ENCODE measurements around the gene MCMBP.
"Not testable (repeated sequence)": the region's sequence is repeated elsewhere in the genome, so short reads cannot be mapped to it uniquely, and the experiment has no call there.

The MCMBP gene, protein sequence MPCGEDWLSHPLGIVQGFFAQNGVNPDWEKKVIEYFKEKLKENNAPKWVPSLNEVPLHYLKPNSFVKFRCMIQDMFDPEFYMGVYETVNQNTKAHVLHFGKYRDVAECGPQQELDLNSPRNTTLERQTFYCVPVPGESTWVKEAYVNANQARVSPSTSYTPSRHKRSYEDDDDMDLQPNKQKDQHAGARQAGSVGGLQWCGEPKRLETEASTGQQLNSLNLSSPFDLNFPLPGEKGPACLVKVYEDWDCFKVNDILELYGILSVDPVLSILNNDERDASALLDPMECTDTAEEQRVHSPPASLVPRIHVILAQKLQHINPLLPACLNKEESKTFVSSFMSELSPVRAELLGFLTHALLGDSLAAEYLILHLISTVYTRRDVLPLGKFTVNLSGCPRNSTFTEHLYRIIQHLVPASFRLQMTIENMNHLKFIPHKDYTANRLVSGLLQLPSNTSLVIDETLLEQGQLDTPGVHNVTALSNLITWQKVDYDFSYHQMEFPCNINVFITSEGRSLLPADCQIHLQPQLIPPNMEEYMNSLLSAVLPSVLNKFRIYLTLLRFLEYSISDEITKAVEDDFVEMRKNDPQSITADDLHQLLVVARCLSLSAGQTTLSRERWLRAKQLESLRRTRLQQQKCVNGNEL

DNA sequence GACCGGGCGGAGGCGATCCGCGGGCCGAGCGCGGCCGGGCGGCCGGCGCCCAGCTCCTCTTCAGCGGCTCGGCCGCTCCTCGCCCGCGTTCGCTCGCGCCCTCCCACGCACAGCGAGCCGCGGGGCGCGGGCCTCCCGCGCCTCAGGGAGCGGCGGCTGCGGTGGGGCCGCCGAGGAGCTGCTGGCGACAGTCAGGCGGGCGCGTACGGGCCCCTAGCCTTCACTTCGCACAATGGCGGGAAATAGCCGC is at the start of gene MCMBP:
Gene MCMBP, minus strand, starts transcription at position 234 of the 250 bp plus-strand sequence. CDS start 259 bp downstream, outside the sequence.
- no peak for DNase-seq (ENCODE audit: low spot score)

DNA sequence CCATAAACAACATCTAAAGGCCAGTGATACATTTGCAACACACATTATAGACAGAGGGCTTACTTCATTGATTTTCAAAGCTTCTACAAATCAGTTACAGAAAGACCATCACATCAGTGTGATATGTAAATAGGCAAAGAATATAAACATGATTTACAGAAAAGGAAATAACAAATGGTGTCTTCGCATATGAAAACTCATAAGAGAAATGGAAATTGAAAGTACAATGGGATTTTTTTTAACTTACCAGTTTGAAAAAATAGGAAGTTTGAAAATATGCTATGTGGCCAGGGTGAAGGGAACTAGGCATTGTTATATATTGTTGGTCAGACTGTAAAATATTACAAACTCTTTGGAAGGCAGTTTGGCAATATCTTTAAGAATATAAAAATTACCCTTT is 47.2 kb upstream of the MCMBP start:
- no peak for DNase-seq (ENCODE audit: low spot score)

DNA sequence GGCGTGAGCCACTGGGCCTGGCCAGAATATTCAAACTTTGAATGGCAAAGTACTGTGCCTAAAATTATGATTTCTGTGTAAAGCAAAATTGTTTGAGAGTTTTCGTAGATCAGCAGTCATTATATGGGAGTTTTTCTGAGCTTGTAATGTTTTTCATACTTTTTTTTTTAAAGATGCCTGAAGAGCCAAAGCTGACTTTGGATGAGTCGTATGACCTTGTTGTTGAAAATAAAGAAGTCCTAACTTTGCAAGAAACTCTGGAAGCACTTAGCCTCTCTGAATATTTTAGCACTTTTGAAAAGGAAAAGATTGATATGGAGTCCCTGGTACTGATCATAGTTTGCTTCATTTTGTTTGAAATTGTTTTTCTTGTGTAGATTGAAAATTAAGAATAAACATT is 46.6 kb upstream of the MCMBP start:
- DNase-seq (ENCODE audit: low spot score) = no peak

DNA sequence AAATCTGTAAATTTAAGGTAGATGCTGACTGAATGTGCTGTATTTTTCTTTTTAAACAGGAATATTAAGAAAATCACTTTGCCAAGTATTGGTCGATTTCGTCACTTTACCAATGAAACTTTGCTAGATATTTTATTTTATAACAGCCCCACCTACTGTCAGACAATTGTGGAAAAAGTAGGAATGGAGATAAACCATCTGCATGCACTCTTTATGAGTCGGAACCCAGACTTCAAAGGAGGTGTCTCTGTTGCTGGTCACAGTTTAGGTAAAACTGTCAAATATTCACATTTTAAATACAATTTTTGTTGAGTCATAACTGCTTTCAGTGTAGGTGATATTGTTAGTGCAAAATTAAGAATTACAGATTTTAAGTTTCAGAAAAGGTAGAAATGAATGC is 45.1 kb upstream of the MCMBP start:
- no peak for DNase-seq (ENCODE audit: low spot score)

DNA sequence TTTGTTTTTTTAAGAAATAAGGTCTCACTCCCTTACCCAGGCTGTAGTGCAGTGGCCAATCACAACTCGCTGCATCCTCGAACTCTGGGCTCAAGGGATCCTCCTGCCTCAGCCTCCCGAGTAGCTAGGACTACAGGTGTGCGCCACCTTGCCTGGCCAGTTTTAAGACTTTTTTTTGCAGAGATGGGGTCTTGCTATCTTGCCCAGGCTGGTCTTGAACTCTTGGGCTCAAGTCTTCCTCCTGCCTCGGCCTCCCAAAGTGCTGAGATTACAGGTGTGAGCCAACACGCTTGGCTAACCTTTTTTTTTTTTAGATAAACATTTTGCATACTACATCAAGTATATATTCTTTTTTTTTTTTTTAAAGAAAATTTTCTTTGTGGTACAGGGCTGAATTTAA is 38.0 kb upstream of the MCMBP start:
- DNase-seq (ENCODE audit: low spot score) = no peak

DNA sequence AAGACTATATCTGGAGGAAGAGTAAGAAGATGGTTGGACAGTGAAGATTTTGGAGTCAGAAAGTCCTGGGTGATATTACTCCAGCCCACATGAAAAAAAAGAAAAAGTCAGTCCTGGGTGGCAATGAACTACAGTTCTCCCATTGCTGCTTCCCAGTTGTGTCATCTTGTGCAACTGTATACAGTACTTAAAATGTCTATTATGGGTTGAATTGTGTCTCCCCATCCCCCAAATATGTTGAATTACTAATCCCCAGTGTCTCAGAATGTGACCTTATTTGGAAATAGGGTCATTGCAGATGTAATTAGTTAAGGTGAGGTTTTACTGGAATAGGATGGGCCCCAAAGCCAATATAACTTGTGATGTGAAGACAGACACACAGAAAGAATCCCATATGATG is 35.5 kb upstream of the MCMBP start:
- DNase-seq (ENCODE audit: low spot score) = no peak

DNA sequence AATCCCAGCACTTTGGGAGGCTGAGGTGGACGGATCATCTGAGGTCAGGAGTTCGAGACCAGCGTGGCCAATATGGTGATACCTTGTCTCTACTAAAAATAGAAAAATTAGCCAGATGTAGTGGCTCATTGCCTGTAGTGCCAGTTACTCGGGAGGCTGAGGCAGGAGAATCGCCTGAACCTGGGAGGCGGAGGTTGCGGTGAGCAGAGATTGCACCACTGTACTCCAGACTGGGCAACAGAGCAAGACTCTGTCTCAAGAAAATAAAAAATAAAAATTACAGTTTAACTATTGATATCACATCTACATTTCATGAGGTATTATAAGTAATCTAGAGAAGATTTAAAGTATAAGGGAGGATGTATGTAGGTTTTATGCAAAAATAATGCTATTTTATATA is 35.1 kb upstream of the MCMBP start:
- DNase-seq (ENCODE audit: low spot score) = not testable (repeated sequence)

DNA sequence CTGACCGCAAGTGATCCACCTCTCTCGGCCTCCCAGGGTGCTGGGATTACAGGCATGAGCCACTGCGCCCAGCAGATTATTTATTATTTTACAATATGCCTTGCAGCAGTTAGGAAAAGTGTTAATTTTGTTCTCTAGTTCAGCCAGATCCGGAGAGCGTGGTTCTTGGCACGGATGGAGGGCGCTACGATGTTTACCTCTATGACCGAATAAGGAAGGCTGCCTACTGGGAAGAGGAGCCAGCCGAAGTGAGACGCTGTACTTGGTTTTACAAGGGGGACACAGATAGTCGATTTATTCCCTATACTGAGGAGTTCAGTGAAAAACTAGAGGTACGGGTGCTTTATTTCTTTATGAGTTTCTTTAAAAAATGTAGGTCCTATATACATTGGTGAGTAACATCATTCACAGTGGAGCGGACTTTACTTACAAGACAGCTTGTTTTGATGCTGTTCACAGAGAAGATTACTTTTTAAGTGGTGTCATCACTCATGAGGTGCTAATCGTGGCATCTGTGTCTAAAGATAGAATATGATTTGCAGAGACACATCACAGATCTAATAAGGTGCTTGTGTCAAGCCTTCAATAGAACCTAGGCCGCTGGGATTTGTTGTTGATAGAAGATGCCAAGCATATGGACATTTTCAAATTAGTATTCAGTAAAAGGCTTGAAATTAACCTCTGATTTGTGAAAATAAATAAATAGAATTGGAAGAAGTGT is 31.5 kb upstream of the MCMBP start:
- no peak for DNase-seq (ENCODE audit: low spot score)

DNA sequence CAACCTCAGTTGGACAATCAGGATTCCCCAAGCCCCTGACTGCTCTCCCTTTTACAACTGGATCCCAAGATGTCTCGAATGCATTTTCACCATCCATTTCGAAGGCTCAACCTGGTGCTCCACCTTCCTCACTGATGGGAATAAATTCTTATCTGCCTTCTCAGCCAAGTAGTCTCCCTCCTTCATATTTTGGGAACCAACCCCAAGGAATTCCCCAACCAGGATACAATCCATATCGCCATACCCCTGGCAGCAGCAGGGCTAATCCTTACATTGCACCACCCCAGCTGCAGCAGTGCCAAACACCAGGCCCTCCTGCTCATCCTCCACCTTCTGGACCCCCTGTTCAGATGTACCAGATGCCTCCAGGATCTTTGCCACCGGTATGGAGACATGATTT is 25.9 kb upstream of the MCMBP start:
- DNase-seq (ENCODE audit: low spot score) = no peak

DNA sequence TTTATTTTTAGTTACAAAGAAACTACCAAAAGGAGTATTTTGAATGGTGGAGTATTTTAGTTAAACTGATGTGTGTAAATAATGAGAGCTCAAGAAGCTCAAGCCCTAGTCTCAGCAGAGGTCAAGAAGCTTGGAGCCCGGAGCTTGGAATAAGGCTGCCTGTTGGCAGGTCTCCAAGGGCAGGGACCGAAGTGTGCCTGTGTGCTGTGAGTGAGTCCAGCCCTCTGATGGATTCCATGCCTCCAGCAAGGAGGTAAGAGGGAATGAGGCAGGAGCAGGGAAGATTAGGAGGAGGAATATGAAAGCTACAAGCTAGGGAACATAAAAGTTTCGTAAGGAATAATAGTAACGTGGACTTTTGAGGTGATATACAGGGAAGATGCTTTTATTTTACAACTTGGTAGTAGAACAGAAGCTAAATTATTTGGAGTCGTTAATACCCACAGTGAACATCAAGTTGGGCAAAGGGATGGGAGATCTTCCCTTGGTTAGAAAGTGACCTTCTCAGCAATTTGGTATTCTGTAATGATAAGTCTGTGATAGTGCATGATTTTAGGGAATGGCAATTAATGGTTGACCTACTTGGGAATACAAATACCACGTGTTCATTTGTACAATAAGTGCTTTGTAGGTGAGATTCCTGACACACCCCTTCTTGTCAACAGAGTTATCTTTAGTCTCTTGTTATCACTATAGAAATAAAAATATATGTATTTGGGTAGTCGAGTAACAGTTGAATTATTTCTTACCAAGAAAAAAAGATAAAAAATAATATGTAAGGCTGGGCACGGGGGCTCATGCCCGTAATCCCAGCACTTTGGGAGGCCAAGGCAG is 24.5 kb upstream of the MCMBP start:
- DNase-seq (ENCODE audit: low spot score) = peak; percentile 31

DNA sequence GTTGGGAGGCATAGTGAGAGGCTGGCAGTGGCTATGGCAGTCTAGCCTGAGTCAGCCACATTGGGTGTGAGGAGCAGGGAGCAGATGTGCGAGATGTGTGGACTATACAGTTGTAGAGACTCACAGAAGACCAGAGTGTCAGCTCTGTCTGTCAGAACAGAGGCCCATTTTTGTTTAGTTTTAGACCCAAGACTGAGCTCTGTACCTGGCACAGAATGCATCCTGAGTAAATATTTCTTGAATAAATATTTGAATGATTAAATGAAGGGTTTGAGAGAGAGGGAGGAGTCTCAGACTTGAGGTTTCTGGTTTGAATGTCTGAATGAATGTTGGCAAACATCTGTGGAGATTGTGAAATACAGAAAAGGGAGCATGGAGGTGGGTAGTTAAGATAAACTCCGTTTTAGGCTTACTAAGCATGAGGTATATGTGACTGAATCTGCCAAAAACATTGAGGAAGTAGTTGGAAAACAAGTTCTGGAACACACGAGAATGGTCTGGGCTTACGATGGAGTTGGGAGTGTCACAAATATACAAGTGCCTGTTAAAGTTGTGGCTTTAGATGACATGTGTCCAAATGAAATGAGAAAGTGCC is 23.5 kb upstream of the MCMBP start:
- DNase-seq (ENCODE audit: low spot score) = peak; percentile 40

DNA sequence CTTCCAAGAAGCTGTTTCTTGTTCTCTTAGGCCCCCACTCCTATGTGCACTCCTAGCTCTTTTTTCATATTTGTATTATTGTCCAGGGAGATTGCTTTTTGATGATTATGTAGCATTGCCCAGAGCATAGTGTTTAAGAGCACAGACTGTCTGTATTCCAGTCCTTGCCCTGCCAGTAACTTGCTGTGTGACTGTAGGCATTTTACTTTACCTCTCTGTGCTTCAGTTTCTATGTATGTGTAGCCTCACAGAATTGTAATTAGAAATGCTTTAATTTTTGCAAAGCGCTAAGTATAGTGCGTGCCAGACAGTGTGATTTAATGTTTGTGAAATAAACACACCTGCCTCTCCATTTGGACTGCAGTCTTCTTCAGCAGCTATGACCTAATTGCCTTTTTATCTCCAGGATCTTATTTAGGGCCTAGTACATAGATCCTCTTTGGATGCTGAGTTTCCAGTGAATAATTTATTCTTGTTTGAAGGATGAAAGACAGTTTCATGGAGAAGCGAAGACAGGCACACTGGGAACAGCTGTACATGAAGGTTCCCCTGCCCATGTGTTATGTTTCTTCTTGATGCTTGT is 21.3 kb upstream of the MCMBP start:
- DNase-seq (ENCODE audit: low spot score) = no peak

DNA sequence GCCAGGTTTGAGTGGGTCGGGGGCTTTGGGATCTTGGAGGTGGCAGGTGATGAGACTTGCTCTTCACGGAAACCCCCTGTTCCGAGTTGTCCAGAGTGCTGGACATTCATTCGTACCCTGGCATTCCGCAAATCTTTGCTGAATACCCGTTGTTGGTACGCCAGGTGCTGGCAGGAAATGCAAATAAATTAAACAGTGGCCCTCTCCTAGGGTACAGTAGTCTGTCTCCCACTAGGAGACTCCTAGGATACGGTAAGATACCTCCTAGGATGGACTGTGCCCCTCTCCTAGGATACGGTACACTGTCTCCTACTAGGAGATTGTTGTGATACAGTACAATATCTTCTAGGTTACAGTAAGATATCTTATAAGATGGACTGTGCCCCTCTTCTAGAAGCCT is 20.4 kb upstream of the MCMBP start:
- DNase-seq (ENCODE audit: low spot score) = peak; percentile 9

DNA sequence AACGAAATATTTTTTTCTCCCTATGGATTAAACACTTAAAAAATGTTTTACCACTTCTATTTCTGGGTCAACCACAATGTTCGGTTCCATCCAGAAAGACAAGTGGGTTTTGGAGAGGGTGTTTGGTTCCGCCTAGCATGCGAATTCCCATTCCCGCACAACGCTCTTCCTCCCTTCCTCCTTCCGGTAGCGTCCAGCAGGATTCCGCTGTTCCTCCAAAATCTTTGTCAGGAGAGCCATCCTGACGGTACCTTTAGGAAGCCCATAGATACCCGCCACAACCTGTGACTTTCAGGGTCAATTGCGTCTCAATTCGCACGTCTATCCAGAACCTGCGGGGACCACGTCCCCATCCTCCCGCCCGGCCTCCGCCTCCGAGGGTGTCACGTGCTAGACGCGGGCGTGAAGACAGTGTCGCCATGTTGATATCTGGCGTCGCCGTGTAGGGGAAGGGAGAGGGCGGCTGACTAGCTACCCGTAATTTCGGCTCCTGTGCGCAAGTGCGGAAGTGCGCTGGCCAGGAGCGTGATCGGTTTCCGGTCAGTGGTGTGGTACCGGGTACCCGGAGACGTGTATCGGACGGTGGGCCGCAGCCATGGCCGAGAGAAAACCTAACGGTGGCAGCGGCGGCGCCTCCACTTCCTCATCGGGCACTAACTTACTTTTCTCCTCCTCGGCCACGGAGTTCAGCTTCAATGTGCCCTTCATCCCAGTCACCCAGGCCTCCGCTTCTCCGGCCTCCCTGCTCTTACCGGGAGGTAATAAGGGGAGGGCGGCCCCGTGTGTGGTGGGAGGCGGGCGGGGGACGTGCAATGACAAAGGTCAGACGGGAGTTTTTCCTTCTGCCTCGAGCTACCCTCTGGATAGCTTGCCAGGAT is 19.8 kb upstream of the MCMBP start, which contains the start of gene SEC23IP:
Gene SEC23IP, plus strand, starts transcription at position 543 of the 878 bp plus-strand sequence. Its CDS starts 53 bp downstream, at position 596.
- DNase-seq (ENCODE audit: low spot score) = peak; percentile 92

DNA sequence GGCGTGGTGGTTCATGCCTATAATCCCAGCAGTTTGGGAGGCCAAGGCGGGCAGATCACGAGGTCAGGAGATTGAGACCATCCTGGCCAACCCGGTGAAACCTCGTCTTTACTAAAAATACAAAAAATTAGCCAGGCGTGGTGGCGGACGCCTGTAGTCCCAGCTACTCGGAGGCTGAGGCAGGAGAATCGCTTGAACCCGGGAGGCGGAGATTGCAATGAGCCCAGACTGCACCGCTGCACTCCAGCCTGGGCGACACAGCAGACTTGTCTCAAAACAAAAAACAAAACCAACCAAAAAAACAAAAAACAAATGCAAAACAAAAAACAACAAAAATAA is 19.2 kb upstream of the MCMBP start:
- DNase-seq (ENCODE audit: low spot score) = not testable (repeated sequence)

DNA sequence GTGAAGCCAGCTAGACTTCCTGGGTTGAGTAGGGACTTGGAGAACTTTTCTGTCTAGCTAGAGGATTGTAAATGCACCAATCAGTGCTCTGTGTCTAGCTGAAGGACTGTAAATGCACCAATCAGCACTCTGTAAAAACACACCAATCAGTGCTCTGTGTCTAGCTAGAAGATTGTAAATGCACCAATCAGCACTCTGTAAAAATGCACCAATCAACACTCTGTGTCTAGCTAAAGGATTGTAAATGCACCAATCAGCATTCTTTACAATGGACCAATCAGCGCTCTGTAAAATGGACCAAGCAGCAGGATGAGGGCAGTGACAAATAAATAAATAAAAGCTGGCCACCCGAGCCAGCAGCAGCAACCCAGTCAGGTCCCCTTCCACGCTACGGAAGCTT is 17.7 kb upstream of the MCMBP start:
- DNase-seq (ENCODE audit: low spot score) = not testable (repeated sequence)

DNA sequence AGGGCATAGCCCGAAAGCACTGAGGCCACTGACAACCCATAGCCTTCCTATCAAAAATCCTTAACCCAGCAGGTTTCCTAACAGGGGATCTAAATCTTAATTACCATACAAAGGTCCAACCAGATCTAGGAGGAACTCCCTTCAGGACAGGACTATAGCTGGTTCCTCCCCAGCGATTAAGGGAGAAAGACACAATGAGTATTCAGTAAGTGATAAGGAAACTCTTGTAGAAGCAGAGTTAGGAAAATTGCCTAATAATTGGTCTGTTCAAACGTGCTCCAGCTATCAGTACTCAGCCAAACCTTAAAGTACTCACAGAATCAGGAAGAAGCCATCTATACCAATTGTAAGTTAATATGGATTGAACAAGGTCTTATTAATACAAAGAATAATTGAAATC is 16.6 kb upstream of the MCMBP start:
- not testable (repeated sequence) for DNase-seq (ENCODE audit: low spot score)

DNA sequence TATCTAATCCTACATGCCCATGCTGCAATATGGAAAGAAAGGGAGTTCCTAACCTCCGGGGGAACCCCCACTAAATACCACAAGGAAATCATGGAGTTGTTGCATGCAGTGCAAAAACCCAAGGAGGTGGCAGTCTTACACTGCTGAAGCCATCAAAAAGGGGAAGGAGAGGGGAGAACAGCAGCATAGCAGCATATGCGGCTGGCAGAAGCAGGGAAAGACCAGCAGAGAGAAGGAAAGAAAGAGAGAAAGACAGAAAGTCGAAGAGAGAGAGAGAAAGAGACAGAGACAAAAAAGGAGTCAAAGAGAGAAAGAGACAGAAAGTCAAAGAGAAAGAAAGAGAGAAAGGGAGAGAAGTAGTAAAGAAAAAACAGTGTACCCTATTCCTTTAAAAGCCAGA is 16.1 kb upstream of the MCMBP start:
- DNase-seq (ENCODE audit: low spot score) = not testable (repeated sequence)

DNA sequence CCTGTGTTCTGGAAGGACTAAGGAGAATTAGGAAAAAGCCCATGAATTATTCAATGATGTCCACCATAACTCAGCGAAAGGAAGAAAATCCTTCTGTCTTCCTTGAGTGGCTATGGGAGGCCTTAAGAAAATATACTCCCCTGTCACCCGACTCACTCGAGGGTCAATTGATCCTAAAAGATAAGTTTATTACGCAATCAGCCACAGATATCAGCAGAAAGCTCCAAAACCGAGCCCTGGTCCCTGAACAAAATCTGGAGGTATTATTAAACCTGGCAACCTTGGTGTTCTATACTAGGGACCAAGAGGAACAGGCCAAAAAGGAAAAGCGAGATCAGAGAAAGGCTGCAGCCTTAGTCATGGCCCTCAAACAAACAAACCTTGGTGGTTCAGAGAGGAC is 13.4 kb upstream of the MCMBP start:
- not testable (repeated sequence) for DNase-seq (ENCODE audit: low spot score)

DNA sequence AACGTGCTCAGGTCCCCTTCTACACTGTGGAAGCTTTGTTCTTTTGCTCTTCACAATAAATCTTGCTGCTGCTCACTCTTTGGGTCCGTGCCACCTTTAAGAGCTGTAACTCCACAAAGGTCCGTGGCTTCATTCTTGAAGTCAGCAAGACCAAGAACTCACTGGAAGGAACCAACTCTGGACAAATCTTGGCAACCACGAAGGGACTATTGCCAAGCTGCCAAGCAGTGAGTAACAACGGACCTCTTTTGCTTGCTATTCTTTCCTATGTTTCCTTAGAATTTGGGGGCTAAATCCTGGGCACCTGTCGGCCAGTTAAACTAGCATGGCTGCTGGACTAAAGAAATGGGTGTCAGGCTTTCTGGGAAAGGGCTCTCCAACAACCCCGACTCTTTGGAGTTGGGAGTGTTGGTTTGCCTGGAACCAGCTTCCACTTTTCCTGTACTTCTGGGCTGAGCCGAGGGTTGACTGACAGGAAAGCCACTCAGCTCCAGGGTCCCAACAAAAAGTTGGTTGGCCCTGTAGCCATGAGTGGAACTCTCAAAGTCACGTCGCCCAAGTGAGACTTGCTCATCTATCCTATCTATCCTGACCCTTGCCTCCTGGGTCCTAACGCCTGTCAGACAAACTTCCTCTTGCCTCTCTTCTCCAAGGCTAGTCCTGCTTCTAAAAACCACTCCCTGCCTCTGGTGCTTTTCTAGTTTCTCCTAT is 11.4 kb upstream of the MCMBP start:
- not testable (repeated sequence) for DNase-seq (ENCODE audit: low spot score)

Data from hepatic stellate cell (primary cell).